ENCODE data around the gene SELENOP.

SELENOP gene

GRCh38 chr5:42839196-42839595, 27.5 kb upstream of the SELENOP start:
- TF ChIP-seq GATA3 (IDR thresholded peaks at IDR 0.05; ENCODE audit: low read depth, low read length) = no peak
- no peak for TF ChIP-seq GATA2 (IDR thresholded peaks at IDR 0.05; ENCODE audit: low read depth, low read length)

- TF ChIP-seq GATA2 (IDR thresholded peaks at IDR 0.05; ENCODE audit: low read depth, low read length) = no peak
- TF ChIP-seq GATA3 (IDR thresholded peaks at IDR 0.05; ENCODE audit: low read depth, low read length) = no peak
Measured at GRCh38 chr5:42837601-42838000, 25.9 kb upstream of the SELENOP start.

GRCh38 chr5:42836070-42836769, 24.5 kb upstream of the SELENOP start:
- TF ChIP-seq GATA3 (IDR thresholded peaks at IDR 0.05; ENCODE audit: low read depth, low read length) = no peak
- no peak for TF ChIP-seq GATA2 (IDR thresholded peaks at IDR 0.05; ENCODE audit: low read depth, low read length)

GRCh38 chr5:42832060-42832459, 20.4 kb upstream of the SELENOP start:
- TF ChIP-seq GATA2 (IDR thresholded peaks at IDR 0.05; ENCODE audit: low read depth, low read length) (no peak), GATA3 (IDR thresholded peaks at IDR 0.05; ENCODE audit: low read depth, low read length) (no peak)

- TF ChIP-seq GATA3 (IDR thresholded peaks at IDR 0.05; ENCODE audit: low read depth, low read length) (no peak), GATA2 (IDR thresholded peaks at IDR 0.05; ENCODE audit: low read depth, low read length) (no peak)
Measured at GRCh38 chr5:42830924-42831323, 19.2 kb upstream of the SELENOP start.

- TF ChIP-seq GATA2 (IDR thresholded peaks at IDR 0.05; ENCODE audit: low read depth, low read length) (no peak), GATA3 (IDR thresholded peaks at IDR 0.05; ENCODE audit: low read depth, low read length) (no peak)
Measured at GRCh38 chr5:42828671-42829070, 17.0 kb upstream of the SELENOP start.

GRCh38 chr5:42826757-42827515, 15.2 kb upstream of the SELENOP start:
- TF ChIP-seq GATA2 (IDR thresholded peaks at IDR 0.05; ENCODE audit: low read depth, low read length) (no peak), GATA3 (IDR thresholded peaks at IDR 0.05; ENCODE audit: low read depth, low read length) (no peak)

- TF ChIP-seq GATA3 (IDR thresholded peaks at IDR 0.05; ENCODE audit: low read depth, low read length) = no peak
- TF ChIP-seq GATA2 (IDR thresholded peaks at IDR 0.05; ENCODE audit: low read depth, low read length) = no peak
Measured at GRCh38 chr5:42825422-42826148, 13.9 kb upstream of the SELENOP start.

- TF ChIP-seq GATA3 (IDR thresholded peaks at IDR 0.05; ENCODE audit: low read depth, low read length) (no peak), GATA2 (IDR thresholded peaks at IDR 0.05; ENCODE audit: low read depth, low read length) (no peak)
Measured at GRCh38 chr5:42824347-42824976, 12.8 kb upstream of the SELENOP start.

GRCh38 chr5:42822548-42822947, 10.9 kb upstream of the SELENOP start:
- no peak for TF ChIP-seq GATA2 (IDR thresholded peaks at IDR 0.05; ENCODE audit: low read depth, low read length)
- TF ChIP-seq GATA3 (IDR thresholded peaks at IDR 0.05; ENCODE audit: low read depth, low read length) = no peak

GRCh38 chr5:42819745-42820144, 8.1 kb upstream of the SELENOP start:
- TF ChIP-seq GATA2 (IDR thresholded peaks at IDR 0.05; ENCODE audit: low read depth, low read length) (no peak), GATA3 (IDR thresholded peaks at IDR 0.05; ENCODE audit: low read depth, low read length) (no peak)

- TF ChIP-seq GATA3 (IDR thresholded peaks at IDR 0.05; ENCODE audit: low read depth, low read length) (no peak), GATA2 (IDR thresholded peaks at IDR 0.05; ENCODE audit: low read depth, low read length) (no peak)
Measured at GRCh38 chr5:42813533-42813932, 1.8 kb upstream of the SELENOP start.

- TF ChIP-seq GATA3 (IDR thresholded peaks at IDR 0.05; ENCODE audit: low read depth, low read length) = no peak
Measured at GRCh38 chr5:42812620-42813019, 928 bp upstream of the SELENOP start.
